OCI-LY3 (cell line): ENCODE data around the gene ARHGEF35.
"Not testable (repeated sequence)": the region's sequence is repeated elsewhere in the genome, so short reads cannot be mapped to it uniquely, and the experiment has no call there.

Experiments
- CTCF ChIP-seq: fragments of 200-600, 300-600 bp; sonication (generic); IDR thresholded peaks from 2 replicates; pipeline ENCODE4 v1.5.1; 2014; ENCODE audit warnings: antibody characterized with exemption, low read length, low read depth
- EZH2phosphoT487 ChIP-seq: fragments of 200-600 bp; shearing (Covaris generic); IDR thresholded peaks from 2 replicates; pipeline ENCODE4 v1.6.1; 2018; ENCODE audit warnings: antibody characterized with exemption, mixed run types, low read depth

GRCh38 chr7:144193782-144194181 is 1.9 kb downstream of the ARHGEF35 start:
- TF ChIP-seq CTCF, EZH2phosphoT487: not testable (repeated sequence)
